B cell (primary cell): Measurements from ENCODE around the gene ALX3.

Experiments used
- EZH2 ChIP-seq: IDR thresholded peaks from 2 replicates; pipeline ENCODE4 v1.6.1; 2012; ENCODE audit warnings: borderline replicate concordance, low read depth, mild to moderate bottlenecking, moderate library complexity, low read length; ENCODE audit not compliant: insufficient read depth, poor library complexity, severe bottlenecking
- TF ChIP-seq, protein P1 (sequence below): fragments of 200-600 bp; IDR thresholded peaks from one replicate; pipeline ENCODE4 v1.8.0; 2022; ENCODE audit warnings: antibody characterized with exemption, mild to moderate bottlenecking

DNA sequence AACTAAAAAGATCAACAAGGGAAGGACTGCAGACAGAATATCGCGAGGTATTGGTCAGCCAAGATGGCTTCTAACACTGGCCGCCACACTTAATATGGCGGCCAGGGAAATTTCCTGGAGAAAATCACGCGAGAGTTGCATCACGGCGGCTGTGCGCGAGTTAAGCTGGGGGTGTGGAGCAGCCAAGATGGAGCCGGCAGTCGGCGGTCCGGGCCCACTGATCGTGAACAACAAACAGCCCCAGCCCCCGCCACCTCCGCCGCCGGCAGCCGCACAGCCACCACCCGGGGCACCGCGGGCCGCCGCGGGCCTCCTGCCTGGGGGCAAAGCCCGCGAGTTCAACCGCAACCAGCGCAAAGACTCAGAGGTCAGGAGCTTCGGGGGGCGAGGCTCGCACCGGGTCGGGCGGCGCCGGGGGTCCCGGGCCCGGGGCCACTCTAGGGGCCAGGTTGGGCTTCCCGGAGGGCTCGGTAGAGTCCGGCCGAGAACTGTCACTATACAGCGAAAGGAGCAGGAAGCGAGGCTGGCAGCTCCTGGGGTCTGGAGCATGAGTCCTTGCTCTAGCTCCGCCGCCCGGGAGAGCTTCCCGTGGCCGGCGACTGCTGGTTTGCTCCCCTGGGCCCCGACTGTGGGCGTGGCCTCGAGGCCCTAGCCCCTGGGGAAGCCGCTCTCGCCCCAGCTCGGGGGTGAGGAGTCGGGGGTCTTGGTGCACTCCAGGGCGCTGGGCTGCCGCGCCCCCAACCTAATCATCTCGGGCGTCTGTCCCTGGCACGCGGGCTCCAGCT, 35.8 kb downstream of the ALX3 start, which contains the start of gene STRIP1:
- TF ChIP-seq, protein P1, sequence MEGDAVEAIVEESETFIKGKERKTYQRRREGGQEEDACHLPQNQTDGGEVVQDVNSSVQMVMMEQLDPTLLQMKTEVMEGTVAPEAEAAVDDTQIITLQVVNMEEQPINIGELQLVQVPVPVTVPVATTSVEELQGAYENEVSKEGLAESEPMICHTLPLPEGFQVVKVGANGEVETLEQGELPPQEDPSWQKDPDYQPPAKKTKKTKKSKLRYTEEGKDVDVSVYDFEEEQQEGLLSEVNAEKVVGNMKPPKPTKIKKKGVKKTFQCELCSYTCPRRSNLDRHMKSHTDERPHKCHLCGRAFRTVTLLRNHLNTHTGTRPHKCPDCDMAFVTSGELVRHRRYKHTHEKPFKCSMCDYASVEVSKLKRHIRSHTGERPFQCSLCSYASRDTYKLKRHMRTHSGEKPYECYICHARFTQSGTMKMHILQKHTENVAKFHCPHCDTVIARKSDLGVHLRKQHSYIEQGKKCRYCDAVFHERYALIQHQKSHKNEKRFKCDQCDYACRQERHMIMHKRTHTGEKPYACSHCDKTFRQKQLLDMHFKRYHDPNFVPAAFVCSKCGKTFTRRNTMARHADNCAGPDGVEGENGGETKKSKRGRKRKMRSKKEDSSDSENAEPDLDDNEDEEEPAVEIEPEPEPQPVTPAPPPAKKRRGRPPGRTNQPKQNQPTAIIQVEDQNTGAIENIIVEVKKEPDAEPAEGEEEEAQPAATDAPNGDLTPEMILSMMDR = no peak
- no peak for TF ChIP-seq EZH2
